HG02588 (cell line): Measurements from ENCODE around the gene SRRM3.
"Not testable (repeated sequence)": the region's sequence is repeated elsewhere in the genome, so short reads cannot be mapped to it uniquely, and the experiment has no call there.

Experiments used
- ATAC-seq: cut with Tn5 transposase; IDR thresholded peaks from one replicate; pipeline ENCODE4 v1.9.1; 2021; ENCODE audit warnings: mild to moderate bottlenecking, moderate library complexity; ENCODE audit not compliant: unreplicated experiment

SRRM3 gene

GRCh38 chr7:76261329-76261728 lies 59.6 kb downstream of the SRRM3 start:
- no peak for ATAC-seq

- ATAC-seq, result no peak
Measured at GRCh38 chr7:76261931-76262330, 60.2 kb downstream of the SRRM3 start.

GRCh38 chr7:76262683-76263402 lies 61.1 kb downstream of the SRRM3 start:
- ATAC-seq, result no peak

GRCh38 chr7:76265299-76265698 lies 63.6 kb downstream of the SRRM3 start:
- no peak for ATAC-seq

- ATAC-seq, result no peak
Measured at GRCh38 chr7:76267107-76267893, 65.6 kb downstream of the SRRM3 start.

- ATAC-seq, result no peak
Measured at GRCh38 chr7:76267894-76268183, 66.1 kb downstream of the SRRM3 start.

GRCh38 chr7:76268376-76268775 lies 66.7 kb downstream of the SRRM3 start:
- ATAC-seq, result no peak

GRCh38 chr7:76269895-76270294 lies 68.2 kb downstream of the SRRM3 start:
- no peak for ATAC-seq

GRCh38 chr7:76271384-76271783 lies 69.7 kb downstream of the SRRM3 start:
- ATAC-seq, result not testable (repeated sequence)

GRCh38 chr7:76272142-76272541 lies 70.4 kb downstream of the SRRM3 start:
- ATAC-seq, result no peak

- ATAC-seq, result no peak
Measured at GRCh38 chr7:76272851-76273497, 71.3 kb downstream of the SRRM3 start.

GRCh38 chr7:76273503-76273902 lies 71.8 kb downstream of the SRRM3 start:
- no peak for ATAC-seq

- no peak for ATAC-seq
Measured at GRCh38 chr7:76278540-76278939, 76.8 kb downstream of the SRRM3 start.

- no peak for ATAC-seq
Measured at GRCh38 chr7:76280408-76280807, 78.7 kb downstream of the SRRM3 start.

GRCh38 chr7:76281006-76281705 lies 79.5 kb downstream of the SRRM3 start:
- no peak for ATAC-seq

GRCh38 chr7:76281706-76282343 lies 80.1 kb downstream of the SRRM3 start:
- ATAC-seq, result no peak

GRCh38 chr7:76282344-76283253 lies 80.9 kb downstream of the SRRM3 start:
- ATAC-seq, result no peak

- ATAC-seq, result no peak
Measured at GRCh38 chr7:76283254-76284159, 81.8 kb downstream of the SRRM3 start.
